ENCODE data around the gene KLK2.

DNA sequence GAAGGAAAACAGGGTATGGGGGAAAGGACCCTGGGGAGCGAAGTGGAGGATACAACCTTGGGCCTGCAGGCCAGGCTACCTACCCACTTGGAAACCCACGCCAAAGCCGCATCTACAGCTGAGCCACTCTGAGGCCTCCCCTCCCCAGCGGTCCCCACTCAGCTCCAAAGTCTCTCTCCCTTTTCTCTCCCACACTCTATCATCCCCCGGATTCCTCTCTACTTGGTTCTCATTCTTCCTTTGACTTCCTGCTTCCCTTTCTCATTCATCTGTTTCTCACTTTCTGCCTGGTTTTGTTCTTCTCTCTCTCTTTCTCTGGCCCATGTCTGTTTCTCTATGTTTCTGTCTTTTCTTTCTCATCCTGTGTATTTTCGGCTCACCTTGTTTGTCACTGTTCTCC lies 15.9 kb upstream of the KLK2 start:
- TF ChIP-seq, protein P1, sequence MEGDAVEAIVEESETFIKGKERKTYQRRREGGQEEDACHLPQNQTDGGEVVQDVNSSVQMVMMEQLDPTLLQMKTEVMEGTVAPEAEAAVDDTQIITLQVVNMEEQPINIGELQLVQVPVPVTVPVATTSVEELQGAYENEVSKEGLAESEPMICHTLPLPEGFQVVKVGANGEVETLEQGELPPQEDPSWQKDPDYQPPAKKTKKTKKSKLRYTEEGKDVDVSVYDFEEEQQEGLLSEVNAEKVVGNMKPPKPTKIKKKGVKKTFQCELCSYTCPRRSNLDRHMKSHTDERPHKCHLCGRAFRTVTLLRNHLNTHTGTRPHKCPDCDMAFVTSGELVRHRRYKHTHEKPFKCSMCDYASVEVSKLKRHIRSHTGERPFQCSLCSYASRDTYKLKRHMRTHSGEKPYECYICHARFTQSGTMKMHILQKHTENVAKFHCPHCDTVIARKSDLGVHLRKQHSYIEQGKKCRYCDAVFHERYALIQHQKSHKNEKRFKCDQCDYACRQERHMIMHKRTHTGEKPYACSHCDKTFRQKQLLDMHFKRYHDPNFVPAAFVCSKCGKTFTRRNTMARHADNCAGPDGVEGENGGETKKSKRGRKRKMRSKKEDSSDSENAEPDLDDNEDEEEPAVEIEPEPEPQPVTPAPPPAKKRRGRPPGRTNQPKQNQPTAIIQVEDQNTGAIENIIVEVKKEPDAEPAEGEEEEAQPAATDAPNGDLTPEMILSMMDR (IDR thresholded peaks at IDR 0.05): no peak
- no peak for TF ChIP-seq POLR2A (IDR thresholded peaks at IDR 0.05)

All from right lobe of liver (tissue), 4 donors.